Mucosa of descending colon (tissue), 3 donors: ENCODE data around the gene MECP2. TPM values are rescaled to one million over a fixed set of nuclear protein-coding genes. Genes with fewer than 3 reads are reported as not detected.
A peak's percentile ranks its signal among the peaks of the same experiment; 100 is the strongest.

Experiments used
- ATAC-seq: fragments of 200-7000 bp; cut with Tn5 transposase; one replicate; pipeline ENCODE4 v1.9.1; 2020; ENCODE audit warnings: mild to moderate bottlenecking, moderate library complexity
- DNase-seq, 3 donors: peaks; one replicate each; pipeline ENCODE4 v3.0.0-alpha.2; 2020
- H3K36me3 ChIP-seq: fragments of 200-600 bp; one replicate; pipeline ENCODE4 v1.8.0; 2021; ENCODE audit warnings: low read depth, mild to moderate bottlenecking
- H3K4me1 ChIP-seq: fragments of 200-600 bp; one replicate; pipeline ENCODE4 v1.8.0; 2021; ENCODE audit warnings: low read depth, mild to moderate bottlenecking
- H3K4me3 ChIP-seq: fragments of 200-600 bp; one replicate; pipeline ENCODE4 v1.8.0; 2021; ENCODE audit warnings: mild to moderate bottlenecking
- H3K9me3 ChIP-seq: fragments of 200-600 bp; one replicate; pipeline ENCODE4 v1.8.0; 2021; ENCODE audit warnings: mild to moderate bottlenecking
- intact Hi-C, 2 donors: fragments of 100-400 bp; cut with DNase I in 1 of 2; cut with micrococcal nuclease in 1 of 2; formaldehyde crosslinking; loops; one replicate each; pipeline versions ENCODE4 v1.11.0 to v1.11.1; 2022; cut with DNase I, micrococcal nuclease
- total RNA-seq, 3 donors: library from RNA; stranded (reverse); fragmentation: NEBNext Ultra II Directional in 2 of 3; extraction: Animal tissue kit (Norgen Biotek cat#: 25700) in 2 of 3; gene quantifications; one replicate each; pipeline versions ENCODE4 v1.2.1 to v1.2.4, GENCODE V29; 2021 to 2023
- TF ChIP-seq, protein P1 (sequence below): fragments of 200-600 bp; IDR thresholded peaks from one replicate; pipeline ENCODE4 v1.8.0; 2022; ENCODE audit warnings: antibody characterized with exemption, mild to moderate bottlenecking
- donor health status: DM: no; HTN: no; CAD: no; lungs with moderate emphysema.
- donor health status: DM: no; HTN: no; CAD: no.
- donor health status: DM: no; HTN: yes; CAD: no.

MECP2 gene
- total RNA-seq, 3 donors from 2014 or later, result 33.5 to 55.6 (median 35.6) TPM

DNA sequence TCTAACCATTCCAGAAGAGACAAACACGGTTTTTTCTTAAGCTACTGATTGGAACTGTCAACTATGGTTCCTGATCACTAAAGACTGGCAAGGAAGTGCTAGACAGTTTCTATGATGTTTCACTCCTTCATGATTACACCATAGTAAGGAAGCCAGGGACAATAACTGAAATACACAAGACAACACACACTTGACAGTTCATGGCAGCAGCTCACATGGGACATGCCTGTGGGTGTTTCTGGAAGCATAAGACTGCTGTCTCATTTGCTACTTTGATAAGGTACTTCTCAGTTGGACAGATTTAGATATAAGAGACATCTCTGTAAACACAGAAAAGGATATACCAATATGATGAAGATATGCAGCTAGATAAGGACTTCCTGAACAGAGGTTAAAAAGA is 69.5 kb downstream of the MECP2 start:
- H3K4me1 ChIP-seq, result peaks cover 3% of the 10 kb centered on the region
- intact Hi-C loops, result no loop called here
- no peak overlapping the region for H3K4me3 ChIP-seq
- H3K36me3 ChIP-seq, result no peaks in the 10 kb centered on the region
- DNase-seq (no peak), ATAC-seq (no peak)
- H3K9me3 ChIP-seq, result no peaks in the 10 kb centered on the region
- TF ChIP-seq, protein P1, sequence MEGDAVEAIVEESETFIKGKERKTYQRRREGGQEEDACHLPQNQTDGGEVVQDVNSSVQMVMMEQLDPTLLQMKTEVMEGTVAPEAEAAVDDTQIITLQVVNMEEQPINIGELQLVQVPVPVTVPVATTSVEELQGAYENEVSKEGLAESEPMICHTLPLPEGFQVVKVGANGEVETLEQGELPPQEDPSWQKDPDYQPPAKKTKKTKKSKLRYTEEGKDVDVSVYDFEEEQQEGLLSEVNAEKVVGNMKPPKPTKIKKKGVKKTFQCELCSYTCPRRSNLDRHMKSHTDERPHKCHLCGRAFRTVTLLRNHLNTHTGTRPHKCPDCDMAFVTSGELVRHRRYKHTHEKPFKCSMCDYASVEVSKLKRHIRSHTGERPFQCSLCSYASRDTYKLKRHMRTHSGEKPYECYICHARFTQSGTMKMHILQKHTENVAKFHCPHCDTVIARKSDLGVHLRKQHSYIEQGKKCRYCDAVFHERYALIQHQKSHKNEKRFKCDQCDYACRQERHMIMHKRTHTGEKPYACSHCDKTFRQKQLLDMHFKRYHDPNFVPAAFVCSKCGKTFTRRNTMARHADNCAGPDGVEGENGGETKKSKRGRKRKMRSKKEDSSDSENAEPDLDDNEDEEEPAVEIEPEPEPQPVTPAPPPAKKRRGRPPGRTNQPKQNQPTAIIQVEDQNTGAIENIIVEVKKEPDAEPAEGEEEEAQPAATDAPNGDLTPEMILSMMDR, result no peak

DNA sequence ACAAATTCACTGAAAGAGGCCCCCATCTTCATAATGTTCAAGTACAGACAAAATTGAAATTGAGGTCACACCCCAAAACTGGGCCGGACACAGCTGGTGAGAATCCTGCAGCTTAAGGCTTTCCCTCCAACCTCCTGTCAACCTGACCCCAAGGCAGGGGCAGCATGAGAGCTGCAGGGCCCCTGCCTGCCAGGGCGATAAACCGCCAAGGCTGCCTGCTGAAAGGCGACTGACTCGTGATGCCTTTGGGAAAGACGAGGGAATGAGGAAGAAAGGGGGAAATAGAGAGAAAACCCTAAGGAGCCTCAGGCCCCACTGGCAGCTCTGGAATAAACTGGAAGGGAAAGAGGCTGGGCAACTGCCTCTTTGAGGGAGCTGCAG is 70.5 kb downstream of the MECP2 start:
- ATAC-seq, result no peak
- no peak for DNase-seq
- Histone ChIP-seq H3K4me3 (no peak overlapping the region), H3K36me3 (no peaks in the 10 kb centered on the region), H3K9me3 (no peaks in the 10 kb centered on the region), H3K4me1 (peaks cover 3% of the 10 kb centered on the region)
- TF ChIP-seq, protein P1, result no peak
- intact Hi-C loops, result no loop called here

DNA sequence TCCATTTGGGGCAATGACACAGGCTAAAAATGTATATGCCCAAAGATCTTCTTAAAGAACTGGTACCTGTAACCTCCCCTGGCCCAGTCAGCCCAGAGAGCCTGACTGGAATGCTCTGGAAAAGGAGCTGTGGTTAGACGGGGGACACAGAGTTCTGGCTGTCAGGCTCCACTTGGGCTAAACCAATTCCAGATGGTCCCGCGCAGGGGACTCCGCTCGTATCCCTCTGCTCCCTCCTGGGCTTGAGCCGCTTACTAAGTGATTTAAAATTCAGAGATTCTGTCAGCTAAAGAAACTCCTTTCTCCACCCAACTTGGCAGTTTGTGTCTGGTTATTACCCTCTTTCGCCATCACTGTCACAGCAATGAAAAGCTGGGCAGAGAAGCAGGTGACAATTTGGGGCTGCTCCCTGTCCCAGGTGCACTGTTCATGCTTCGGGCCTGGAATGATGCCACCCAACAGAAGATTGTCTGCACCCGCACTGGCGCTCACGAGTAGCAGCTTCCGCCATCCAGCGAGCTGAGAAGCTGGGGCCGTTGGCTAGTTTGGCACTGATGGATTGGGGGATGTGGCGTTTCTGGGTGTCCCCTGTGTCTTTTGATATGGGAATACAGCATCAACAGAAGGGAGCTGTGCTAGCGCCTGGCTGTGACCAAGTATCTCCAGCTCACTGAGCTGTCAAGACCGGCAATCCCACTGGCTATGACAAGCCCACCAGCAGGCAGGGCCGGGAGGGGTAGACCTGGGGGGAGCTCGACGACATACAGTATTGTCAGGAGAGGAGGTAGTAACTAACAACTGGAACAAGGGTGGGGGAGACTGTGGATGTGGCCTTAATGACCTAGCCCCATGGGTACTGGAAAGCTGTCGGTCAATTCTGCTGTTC is 71.1 kb downstream of the MECP2 start:
- Histone ChIP-seq H3K4me1 (peaks cover 3% of the 10 kb centered on the region), H3K9me3 (no peaks in the 10 kb centered on the region), H3K4me3 (no peak overlapping the region), H3K36me3 (no peaks in the 10 kb centered on the region)
- DNase-seq, result peak in 1 of 3 donors; percentile 29
- TF ChIP-seq, protein P1, result no peak
- intact Hi-C loops, result no loop called here
- ATAC-seq, result no peak

DNA sequence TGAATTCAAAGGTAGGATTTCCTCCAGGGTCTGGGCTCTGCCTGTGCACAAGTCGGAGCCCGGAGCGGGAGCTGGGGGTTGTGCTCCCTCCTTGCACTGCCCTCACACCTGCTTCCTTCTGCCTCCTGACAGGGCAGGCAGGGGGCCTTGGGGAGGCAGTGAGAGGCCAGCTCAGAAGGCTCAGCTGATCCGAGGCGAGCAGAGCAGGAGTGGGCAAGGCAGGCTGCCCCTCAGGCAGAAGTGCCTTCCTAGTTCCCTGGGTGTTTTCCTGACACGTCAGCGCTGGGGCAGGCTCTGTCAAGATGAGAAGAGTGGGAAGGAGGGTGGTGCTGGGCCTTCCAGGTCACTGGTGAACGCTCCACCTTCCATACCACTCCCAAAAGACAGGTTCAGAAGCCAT is 72.3 kb downstream of the MECP2 start:
- H3K4me1 ChIP-seq, result peaks cover 3% of the 10 kb centered on the region
- intact Hi-C loops, result no loop called here
- H3K4me3 ChIP-seq, result no peak overlapping the region
- DNase-seq (peak in 1 of 3 donors; percentile 35), ATAC-seq (no peak)
- TF ChIP-seq, protein P1, result no peak
- H3K36me3 ChIP-seq, result no peaks in the 10 kb centered on the region
- H3K9me3 ChIP-seq, result no peaks in the 10 kb centered on the region

DNA sequence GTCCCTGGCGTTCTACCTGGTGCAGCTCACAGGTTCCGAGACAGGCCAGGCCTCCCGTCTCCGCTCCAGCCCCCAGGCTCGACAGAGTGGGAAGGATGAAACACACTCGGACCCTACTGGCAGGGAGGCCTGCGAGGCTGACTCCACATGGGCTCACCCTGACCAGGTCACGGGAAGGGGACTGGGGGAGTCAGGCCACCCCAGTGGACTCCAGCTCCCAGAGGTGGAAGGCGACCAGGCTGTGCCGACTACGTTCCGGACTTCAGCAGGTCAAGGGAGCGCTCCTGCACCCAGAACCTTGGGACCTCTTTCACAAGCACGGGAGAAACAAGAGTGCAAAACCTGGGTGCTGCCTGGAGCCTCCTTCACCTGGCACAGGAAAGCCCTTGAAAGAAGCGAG is 73.2 kb downstream of the MECP2 start:
- peaks cover 3% of the 10 kb centered on the region for H3K4me1 ChIP-seq
- H3K4me3 ChIP-seq, result no peak overlapping the region
- intact Hi-C loops, result no loop called here
- DNase-seq (peak in 1 of 3 donors; percentile 41), ATAC-seq (no peak)
- H3K36me3 ChIP-seq, result no peaks in the 10 kb centered on the region
- H3K9me3 ChIP-seq, result no peaks in the 10 kb centered on the region
- TF ChIP-seq, protein P1, result no peak
